Gastroesophageal sphincter (tissue), 3 donors: ENCODE data around the gene RHBDF1.

Experiments used
- CTCF ChIP-seq, 4 experiments: fragments of 200-600 bp in 2 of 4; fragments of 450-650 bp in 2 of 4; sonication (generic) in 1 of 4; IDR thresholded peaks; one replicate each; pipeline ENCODE4 v1.5.1; 2017 to 2019; ENCODE audit warnings: antibody characterized with exemption in 4 of 4, mild to moderate bottlenecking in 2 of 4, moderate library complexity in 2 of 4
- POLR2A ChIP-seq, 2 donors: fragments of 450-650 bp; IDR thresholded peaks; one replicate each; pipeline ENCODE4 v1.6.1; 2017; ENCODE audit warnings: antibody characterized with exemption in 2 of 2, mild to moderate bottlenecking in 2 of 2, moderate library complexity in 1 of 2
- POLR2AphosphoS5 ChIP-seq: sonication (generic); formaldehyde crosslinking; IDR thresholded peaks from one replicate; pipeline ENCODE4 v1.6.1; 2017; ENCODE audit warnings: antibody characterized with exemption

- no peak for TF ChIP-seq POLR2AphosphoS5
- TF ChIP-seq POLR2A (IDR thresholded peaks at IDR 0.05): no peak
- TF ChIP-seq CTCF (IDR thresholded peaks at IDR 0.05): no peak
These were observed 34.9 kb downstream of the RHBDF1 start for GRCh38 chr16:37511-37910.
